ENCODE data around the gene PPFIBP1. TPM values are rescaled to one million over a fixed set of nuclear protein-coding genes. Genes with fewer than 3 reads are reported as not detected.

Gene PPFIBP1
- total RNA-seq, 4 donors from 2014 or later, result 15.3 to 52.9 (median 39.8) TPM

GRCh38 chr12:27547592-27547991, 23.6 kb downstream of the PPFIBP1 start:
- DNase-seq, result no peak
- Histone ChIP-seq H3K27ac (no peak overlapping the region), H3K36me3 (no peaks in the 10 kb centered on the region), H3K4me3 (no peak overlapping the region), H3K27me3 (no peaks in the 10 kb centered on the region), H3K4me1 (peaks cover 14 to 26% (median 16%) of the 10 kb centered on the region in 4 donors), H3K9me3 (no peaks in the 10 kb centered on the region)
- in situ Hi-C loops (cut with MboI; ENCODE audit: low pct_ligation_motif_present in 1 of 4, low pct_unique_long_range_greater_than_20kb in 1 of 4, low sequenced_read_pairs in 3 of 4) (no loop called here), intact Hi-C loops (cut with DNase I; ENCODE audit: low total_unique reads) (no loop called here)
- 76 to 87% methylated on average over 3 to 5 of the region's 5 CpGs for WGBS, 2 donors (ENCODE audit: low coverage in 1 of 2)
- no peak for TF ChIP-seq POLR2AphosphoS5 (IDR thresholded peaks at IDR 0.05)
- TF ChIP-seq POLR2A (IDR thresholded peaks at IDR 0.05), result no peak
- TF ChIP-seq EP300 (IDR thresholded peaks at IDR 0.05; ENCODE audit: low read depth), result no peak
- no peak for TF ChIP-seq CTCF (IDR thresholded peaks at IDR 0.05)

GRCh38 chr12:27548301-27549199, 24.5 kb downstream of the PPFIBP1 start:
- no peaks in the 10 kb centered on the region for H3K9me3 ChIP-seq
- peak overlapping the region in 3 of 4 donors; percentile 40 to 69 (median 47) for H3K27ac ChIP-seq
- TF ChIP-seq CTCF (IDR thresholded peaks at IDR 0.05), result no peak
- no peak for TF ChIP-seq POLR2AphosphoS5 (IDR thresholded peaks at IDR 0.05)
- TF ChIP-seq POLR2A (IDR thresholded peaks at IDR 0.05), result no peak
- TF ChIP-seq EP300 (IDR thresholded peaks at IDR 0.05; ENCODE audit: low read depth), result no peak
- H3K4me3 ChIP-seq, result no peak overlapping the region
- H3K36me3 ChIP-seq, result no peaks in the 10 kb centered on the region
- H3K4me1 ChIP-seq, result peaks cover 14 to 28% (median 16%) of the 10 kb centered on the region in 4 donors
- WGBS, 2 donors (ENCODE audit: low coverage in 1 of 2), result 79 to 88% methylated on average over 7 to 8 of the region's 8 CpGs
- in situ Hi-C loops (cut with MboI; ENCODE audit: low pct_ligation_motif_present in 1 of 4, low pct_unique_long_range_greater_than_20kb in 1 of 4, low sequenced_read_pairs in 3 of 4), result no loop called here
- no peaks in the 10 kb centered on the region for H3K27me3 ChIP-seq
- intact Hi-C loops (cut with DNase I; ENCODE audit: low total_unique reads), result no loop called here
- DNase-seq, result no peak

- in situ Hi-C loops (cut with MboI; ENCODE audit: low pct_ligation_motif_present in 1 of 4, low pct_unique_long_range_greater_than_20kb in 1 of 4, low sequenced_read_pairs in 3 of 4), result no loop called here
- TF ChIP-seq CTCF (IDR thresholded peaks at IDR 0.05) (no peak), POLR2AphosphoS5 (IDR thresholded peaks at IDR 0.05) (peak in 1 of 3 donors; percentile 8), EP300 (IDR thresholded peaks at IDR 0.05; ENCODE audit: low read depth) (no peak)
- Histone ChIP-seq H3K36me3 (no peaks in the 10 kb centered on the region), H3K27me3 (no peaks in the 10 kb centered on the region), H3K27ac (peak overlapping the region; percentile 40 to 69 (median 58)), H3K4me3 (no peak overlapping the region), H3K4me1 (peaks cover 14 to 36% (median 18%) of the 10 kb centered on the region in 4 donors), H3K9me3 (no peaks in the 10 kb centered on the region)
- intact Hi-C loops (cut with DNase I; ENCODE audit: low total_unique reads), result no loop called here
- WGBS, 2 donors (ENCODE audit: low coverage in 1 of 2), result 42 to 52% methylated on average over 5 to 8 of the region's 8 CpGs
- no peak for DNase-seq
These were observed 25.3 kb downstream of the PPFIBP1 start for GRCh38 chr12:27549236-27549800.

- Histone ChIP-seq H3K4me3 (no peak overlapping the region), H3K9me3 (no peaks in the 10 kb centered on the region), H3K4me1 (peaks cover 14 to 43% (median 18%) of the 10 kb centered on the region in 4 donors), H3K27me3 (no peaks in the 10 kb centered on the region), H3K36me3 (no peaks in the 10 kb centered on the region), H3K27ac (peak overlapping the region; percentile 40 to 69 (median 58))
- intact Hi-C loops (cut with DNase I; ENCODE audit: low total_unique reads) (no loop called here), in situ Hi-C loops (cut with MboI; ENCODE audit: low pct_ligation_motif_present in 1 of 4, low pct_unique_long_range_greater_than_20kb in 1 of 4, low sequenced_read_pairs in 3 of 4) (no loop called here)
- peak; percentile 74 for DNase-seq
- TF ChIP-seq CTCF (IDR thresholded peaks at IDR 0.05), result no peak
- peak; percentile 15 to 48 (median 37) for TF ChIP-seq POLR2AphosphoS5 (IDR thresholded peaks at IDR 0.05)
- TF ChIP-seq POLR2A (IDR thresholded peaks at IDR 0.05), result no peak
- TF ChIP-seq EP300 (IDR thresholded peaks at IDR 0.05; ENCODE audit: low read depth), result no peak
- WGBS, 2 donors (ENCODE audit: low coverage in 1 of 2), result 32 to 36% methylated on average over 8 to 12 of the region's 12 CpGs
These were observed 26.0 kb downstream of the PPFIBP1 start for GRCh38 chr12:27549801-27550652.
